K562 (cell line): ENCODE measurements around the gene NUP62. TPM values are rescaled to one million over a fixed set of nuclear protein-coding genes. Genes with fewer than 3 reads are reported as not detected.

ENCODE experiments used
- DIDO1 ChIP-seq: fragments of 450-650 bp; IDR thresholded peaks from 2 replicates; pipeline ENCODE4 v1.6.1; 2016; ENCODE audit warnings: low read depth, missing biosample characterization, missing genetic modification characterization
- DNMT1 ChIP-seq: fragments of 450-650 bp; IDR thresholded peaks from 2 replicates; pipeline ENCODE4 v1.6.1; 2016; ENCODE audit warnings: antibody characterized with exemption, mild to moderate bottlenecking
- FOSL1 ChIP-seq: fragments of 200-800 bp; sonication (Bioruptor generic); conservative IDR thresholded peaks from 2 replicates; pipeline ENCODE4 v1.6.1; 2016; ENCODE audit warnings: missing genetic modification characterization, missing compliant biosample characterization
- KLF16 ChIP-seq: IDR thresholded peaks from 2 replicates; pipeline ENCODE4 v1.6.1; 2016; ENCODE audit warnings: antibody characterized with exemption
- MIER1 ChIP-seq: fragments of 450-650 bp; IDR thresholded peaks from 2 replicates; pipeline ENCODE4 v1.6.1; 2016; ENCODE audit warnings: antibody characterized with exemption, mild to moderate bottlenecking, low read depth
- NR2F6 ChIP-seq: fragments of 450-650 bp; formaldehyde crosslinking; IDR thresholded peaks from 2 replicates; pipeline ENCODE4 v1.4.0; 2020; ENCODE audit warnings: mild to moderate bottlenecking
- NRF1 ChIP-seq, 2 experiments: fragments of 450-650 bp; IDR thresholded peaks in 1 of 2; conservative IDR thresholded peaks in 1 of 2; 2 replicates each; pipeline ENCODE4 v1.6.1; 2014; ENCODE audit warnings: mild to moderate bottlenecking in 2 of 2
- RBM39 ChIP-seq: fragments of 200-400 bp; formaldehyde crosslinking; optimal IDR thresholded peaks from 2 replicates; pipeline ENCODE3; 2018; ENCODE audit warnings: low read depth, low read length
- RUNX1 ChIP-seq: sonication (generic); IDR thresholded peaks from 2 replicates; pipeline ENCODE4 v1.6.1; 2016; ENCODE audit warnings: antibody characterized with exemption, low read depth
- SMARCE1 ChIP-seq: fragments of 450-650 bp; IDR thresholded peaks from 2 replicates; pipeline ENCODE4 v1.7.1; 2016; ENCODE audit warnings: mild to moderate bottlenecking
- SNAPC5 ChIP-seq: fragments of 250-450 bp; sonication (Bioruptor Pico); IDR thresholded peaks from 2 replicates; pipeline ENCODE4 v1.8.0; 2021; ENCODE audit warnings: moderate library complexity, mild to moderate bottlenecking, inconsistent platforms
- ZBTB11 ChIP-seq, 3 experiments: fragments of 200-800 bp in 1 of 3; fragments of 250-450 bp in 1 of 3; fragments of 450-650 bp in 1 of 3; sonication (Bioruptor Pico) in 1 of 3; sonication (Bioruptor generic) in 1 of 3; formaldehyde crosslinking in 1 of 3; IDR thresholded peaks; 2 replicates each; pipeline versions ENCODE4 v1.6.1 to v1.8.0; 2016 to 2022; ENCODE audit warnings: mild to moderate bottlenecking in 2 of 3, missing genetic modification characterization in 2 of 3, missing compliant biosample characterization in 1 of 3, moderate library complexity in 1 of 3
- ZBTB8A ChIP-seq: fragments of 450-650 bp; IDR thresholded peaks from 2 replicates; pipeline ENCODE4 v1.6.1; 2018; ENCODE audit warnings: mild to moderate bottlenecking, moderate library complexity; ENCODE audit not compliant: partially characterized antibody
- ZNF764 ChIP-seq: fragments of 250-450 bp; sonication (Bioruptor Pico); IDR thresholded peaks from 2 replicates; pipeline ENCODE4 v1.4.0; 2020; ENCODE audit warnings: low read depth, mild to moderate bottlenecking, moderate library complexity
- polyA plus RNA-seq, 8 experiments: library from polyadenylated mRNA; depleted of rRNA in 4 of 8; stranded (reverse) in 5 of 8; unstranded in 3 of 8; fragments of >200 nt; fragmentation: Nextera tagmentation in 2 of 8; fragmentation: Illumina TruSeq in 1 of 8; extraction: Ambion mirVana in 2 of 8; extraction: Trizol in 1 of 8; gene quantifications; 2 replicates each; pipeline versions ENCODE4 v1.2.1 to v1.2.3, GENCODE V29; 2011 to 2014; ENCODE audit warnings: inconsistent platforms in 1 of 8, missing spikeins in 1 of 8
- total RNA-seq, 7 experiments: library from RNA; depleted of rRNA in 6 of 7; stranded (reverse); fragments of >200 nt in 6 of 7; fragmentation: Illumina TruSeq in 2 of 7; extraction: Trizol in 2 of 7; gene quantifications; 2 replicates each; pipeline versions ENCODE4 v1.2.1 to v1.2.3, GENCODE V29; 2011 to 2021; ENCODE audit warnings: low replicate concordance in 1 of 7
- TF ChIP-seq, protein P1 (sequence below), 2 experiments: fragments of 450-650 bp in 1 of 2; sonication (generic) in 1 of 2; formaldehyde crosslinking in 1 of 2; IDR thresholded peaks; 2 replicates each; pipeline versions ENCODE4 v1.7.1 to v1.9.0; 2016 to 2022; ENCODE audit warnings: inconsistent platforms in 1 of 2, mild to moderate bottlenecking in 1 of 2, missing genetic modification reagents in 1 of 2

The NUP62 gene
- total and polyA plus RNA-seq, 9 of the 15 experiments (the other 6 are each of a cell fraction or from before 2014, with no cell fraction given) = 16.9 to 109 (median 66.0) TPM

- TF ChIP-seq, protein P1, sequence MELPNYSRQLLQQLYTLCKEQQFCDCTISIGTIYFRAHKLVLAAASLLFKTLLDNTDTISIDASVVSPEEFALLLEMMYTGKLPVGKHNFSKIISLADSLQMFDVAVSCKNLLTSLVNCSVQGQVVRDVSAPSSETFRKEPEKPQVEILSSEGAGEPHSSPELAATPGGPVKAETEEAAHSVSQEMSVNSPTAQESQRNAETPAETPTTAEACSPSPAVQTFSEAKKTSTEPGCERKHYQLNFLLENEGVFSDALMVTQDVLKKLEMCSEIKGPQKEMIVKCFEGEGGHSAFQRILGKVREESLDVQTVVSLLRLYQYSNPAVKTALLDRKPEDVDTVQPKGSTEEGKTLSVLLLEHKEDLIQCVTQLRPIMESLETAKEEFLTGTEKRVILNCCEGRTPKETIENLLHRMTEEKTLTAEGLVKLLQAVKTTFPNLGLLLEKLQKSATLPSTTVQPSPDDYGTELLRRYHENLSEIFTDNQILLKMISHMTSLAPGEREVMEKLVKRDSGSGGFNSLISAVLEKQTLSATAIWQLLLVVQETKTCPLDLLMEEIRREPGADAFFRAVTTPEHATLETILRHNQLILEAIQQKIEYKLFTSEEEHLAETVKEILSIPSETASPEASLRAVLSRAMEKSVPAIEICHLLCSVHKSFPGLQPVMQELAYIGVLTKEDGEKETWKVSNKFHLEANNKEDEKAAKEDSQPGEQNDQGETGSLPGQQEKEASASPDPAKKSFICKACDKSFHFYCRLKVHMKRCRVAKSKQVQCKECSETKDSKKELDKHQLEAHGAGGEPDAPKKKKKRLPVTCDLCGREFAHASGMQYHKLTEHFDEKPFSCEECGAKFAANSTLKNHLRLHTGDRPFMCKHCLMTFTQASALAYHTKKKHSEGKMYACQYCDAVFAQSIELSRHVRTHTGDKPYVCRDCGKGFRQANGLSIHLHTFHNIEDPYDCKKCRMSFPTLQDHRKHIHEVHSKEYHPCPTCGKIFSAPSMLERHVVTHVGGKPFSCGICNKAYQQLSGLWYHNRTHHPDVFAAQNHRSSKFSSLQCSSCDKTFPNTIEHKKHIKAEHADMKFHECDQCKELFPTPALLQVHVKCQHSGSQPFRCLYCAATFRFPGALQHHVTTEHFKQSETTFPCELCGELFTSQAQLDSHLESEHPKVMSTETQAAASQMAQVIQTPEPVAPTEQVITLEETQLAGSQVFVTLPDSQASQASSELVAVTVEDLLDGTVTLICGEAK (IDR thresholded peaks at IDR 0.05) = no peak
- TF ChIP-seq, protein P1 (CRISPR knock-in tag; IDR thresholded peaks at IDR 0.05) = peak; percentile 74
- TF ChIP-seq SNAPC5 (CRISPR knock-in tag) (no peak), NR2F6 (CRISPR knock-in tag) (no peak), DIDO1 (tag) (no peak), DNMT1 (no peak), FOSL1 (peak; percentile 67; the same call in 1 of the 2 replicates), ZNF764 (CRISPR knock-in tag) (no peak), MIER1 (no peak), RBM39 (no peak), NRF1 (conservative IDR thresholded peaks at IDR 0.05 in 1 of 2, IDR thresholded peaks at IDR 0.05 in 1 of 2) (peak; percentile 68 to 74), SMARCE1 (no peak), RUNX1 (peak; percentile 56; the same call in 1 of the 2 replicates), ZBTB8A (no peak), KLF16 (peak; percentile 91), ZBTB11 (CRISPR knock-in tag; IDR thresholded peaks at IDR 0.05) (no peak; a peak in 2 of 6 replicates)
Measured at GRCh38 chr19:49889687-49890348, 39.5 kb downstream of the NUP62 start (continued).
